M059J (cell line): ENCODE data around the gene CHRNG. TPM values are rescaled to one million over a fixed set of nuclear protein-coding genes. Genes with fewer than 3 reads are reported as not detected.
"Not testable (repeated sequence)": the region's sequence is repeated elsewhere in the genome, so short reads cannot be mapped to it uniquely, and the experiment has no call there.

Experiments
- DNase-seq: peaks from one replicate; pipeline ENCODE4 v3.0.0-alpha.2; 2012; ENCODE audit warnings: low read depth
- total RNA-seq: library from RNA; depleted of rRNA; stranded (reverse); fragments of >200 nt; shearing (Covaris generic); gene quantifications from 2 replicates; pipeline ENCODE4 v1.2.3, GENCODE V29; 2014

CHRNG gene
- total RNA-seq, 1 experiment from 2014 or later, result not detected

GRCh38 chr2:232526372-232526941 lies 13.0 kb upstream of the CHRNG start:
- DNase-seq, result no peak

- no peak for DNase-seq
Measured at GRCh38 chr2:232527905-232528470, 11.5 kb upstream of the CHRNG start.

- DNase-seq, result peak; percentile 42
Measured at GRCh38 chr2:232528746-232529460, 10.6 kb upstream of the CHRNG start.

GRCh38 chr2:232529806-232530547 lies 9.5 kb upstream of the CHRNG start:
- no peak for DNase-seq

GRCh38 chr2:232530626-232531260 lies 8.7 kb upstream of the CHRNG start:
- no peak for DNase-seq

- DNase-seq, result no peak
Measured at GRCh38 chr2:232532419-232532818, 7.1 kb upstream of the CHRNG start.

GRCh38 chr2:232532821-232533220 lies 6.7 kb upstream of the CHRNG start:
- not testable (repeated sequence) for DNase-seq

GRCh38 chr2:232533944-232534710 lies 5.4 kb upstream of the CHRNG start:
- no peak for DNase-seq

GRCh38 chr2:232534940-232535651 lies 4.4 kb upstream of the CHRNG start:
- no peak for DNase-seq

GRCh38 chr2:232535761-232536530 lies 3.5 kb upstream of the CHRNG start:
- no peak for DNase-seq

GRCh38 chr2:232537079-232537478 lies 2.4 kb upstream of the CHRNG start:
- DNase-seq, result no peak

- no peak for DNase-seq
Measured at GRCh38 chr2:232537499-232537898, 2.0 kb upstream of the CHRNG start.

GRCh38 chr2:232538671-232539070 lies 821 bp upstream of the CHRNG start:
- DNase-seq, result no peak

- DNase-seq, result no peak
Measured at GRCh38 chr2:232540441-232541041, 1.0 kb downstream of the CHRNG start.

GRCh38 chr2:232541195-232541960 lies 1.9 kb downstream of the CHRNG start:
- no peak for DNase-seq

- no peak for DNase-seq
Measured at GRCh38 chr2:232541961-232542714, 2.6 kb downstream of the CHRNG start.

- no peak for DNase-seq
Measured at GRCh38 chr2:232542715-232543467, 3.4 kb downstream of the CHRNG start.
